NCI-H146 (cell line): ENCODE data around the gene WWOX.
"Not testable (repeated sequence)": the region's sequence is repeated elsewhere in the genome, so short reads cannot be mapped to it uniquely, and the experiment has no call there.

ENCODE experiments used
- DNase-seq: peaks from one replicate; lab custom pipeline; 2025; lab: John Stamatoyannopoulos, UW

Gene WWOX

GRCh38 chr16:78501744-78502143 lies 402.3 kb downstream of the WWOX start:
- DNase-seq: no peak

- DNase-seq: no peak
Observed at GRCh38 chr16:78502812-78503350, 403.4 kb downstream of the WWOX start.

DNA sequence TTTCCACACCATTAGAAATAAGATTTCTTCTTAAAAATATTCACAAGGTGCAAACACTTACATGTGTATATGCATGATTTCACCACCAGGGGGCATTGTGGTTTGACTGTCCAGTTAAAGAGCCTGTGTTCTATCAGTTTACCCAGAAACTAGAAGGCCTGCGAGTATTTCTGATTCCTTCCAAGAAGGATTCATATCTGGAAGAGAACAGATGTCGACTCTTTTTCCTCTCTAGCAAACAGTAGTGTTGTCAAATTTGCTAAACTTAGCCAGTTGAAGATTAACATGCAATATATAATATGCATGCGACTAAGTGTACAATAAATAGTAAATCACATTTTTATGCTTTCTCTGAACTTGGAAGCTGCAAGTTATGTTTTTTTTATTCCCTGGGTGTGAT lies 404.1 kb downstream of the WWOX start:
- DNase-seq: peak; percentile 71

DNA sequence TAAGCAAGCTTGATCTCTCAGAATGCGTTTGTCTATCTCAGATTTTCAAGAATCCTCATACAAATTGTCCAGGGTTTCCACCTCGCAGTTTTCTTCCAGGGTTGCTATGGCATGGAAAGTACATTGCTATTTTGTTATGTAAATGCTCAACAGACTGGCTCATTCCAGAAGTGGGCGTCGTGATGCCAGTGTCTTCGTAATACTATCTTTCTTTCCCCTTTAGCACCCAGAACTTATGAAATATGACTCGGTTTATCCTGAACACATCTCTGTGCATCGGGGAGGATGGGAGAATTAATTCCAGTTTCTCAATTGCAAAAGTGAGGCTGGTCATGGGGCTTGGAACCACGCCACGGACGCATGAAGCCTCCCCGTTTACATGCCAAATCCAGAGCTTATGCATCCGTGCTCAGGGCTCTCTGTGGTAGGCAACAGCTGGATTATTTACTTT lies 405.0 kb downstream of the WWOX start:
- no peak for DNase-seq

DNA sequence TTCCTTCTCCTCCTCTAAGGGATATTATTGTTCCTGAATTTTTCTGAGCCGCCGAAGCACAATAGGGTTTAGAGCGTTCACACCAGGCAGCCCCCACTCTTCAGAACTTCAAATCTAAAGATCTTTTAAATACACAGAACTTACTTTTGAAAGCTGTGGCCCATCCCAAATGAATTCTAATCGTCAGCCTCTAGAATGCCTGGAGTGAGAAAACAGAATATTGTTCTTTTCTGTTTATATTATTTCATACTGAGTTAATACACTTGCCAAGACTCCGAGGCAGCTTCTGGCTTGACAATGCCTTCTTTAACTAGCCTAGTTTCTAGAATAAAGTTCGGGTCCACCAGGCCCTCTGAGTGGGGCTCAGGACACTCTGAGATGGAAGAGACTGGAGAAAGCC lies 405.6 kb downstream of the WWOX start:
- no peak for DNase-seq

DNA sequence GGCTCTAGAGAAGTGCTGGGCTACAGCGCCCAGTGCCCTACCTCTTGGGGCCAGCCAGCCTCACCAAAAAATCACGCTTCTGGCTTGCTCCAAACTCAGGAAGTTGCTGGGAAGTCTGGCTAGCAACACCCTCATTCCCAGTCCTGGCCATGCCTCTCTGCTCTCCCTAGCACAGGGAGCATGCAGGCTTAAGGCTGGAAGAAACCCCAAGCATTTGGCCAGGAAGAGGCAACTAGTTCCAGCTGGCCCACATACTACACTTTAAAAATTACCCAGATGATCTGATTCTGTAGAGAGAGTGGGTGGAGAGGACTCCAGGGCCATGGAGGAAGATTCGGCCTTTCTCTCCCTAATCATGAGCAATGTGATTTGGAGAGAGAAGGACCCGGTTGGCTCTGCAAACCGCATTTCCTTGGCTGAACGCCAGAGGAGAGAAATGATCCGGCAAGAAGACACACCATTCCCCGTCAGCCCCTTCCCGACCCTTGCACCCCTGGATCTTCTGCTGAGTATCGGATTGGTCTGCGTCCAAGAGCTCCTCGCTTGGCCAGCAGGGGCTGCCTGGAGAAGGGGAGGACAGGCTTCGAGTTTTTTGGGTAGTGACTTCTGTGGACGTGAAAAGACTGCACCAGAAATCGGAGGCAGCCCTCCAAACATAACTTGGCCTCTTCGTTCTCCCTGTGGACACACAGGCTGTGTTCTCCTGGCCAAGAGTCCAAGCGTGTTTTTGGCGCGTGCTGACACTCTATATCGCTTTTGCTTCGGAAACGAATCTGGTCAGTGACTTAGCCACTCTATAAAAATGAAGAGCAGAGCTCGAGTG lies 406.3 kb downstream of the WWOX start:
- DNase-seq: no peak

DNA sequence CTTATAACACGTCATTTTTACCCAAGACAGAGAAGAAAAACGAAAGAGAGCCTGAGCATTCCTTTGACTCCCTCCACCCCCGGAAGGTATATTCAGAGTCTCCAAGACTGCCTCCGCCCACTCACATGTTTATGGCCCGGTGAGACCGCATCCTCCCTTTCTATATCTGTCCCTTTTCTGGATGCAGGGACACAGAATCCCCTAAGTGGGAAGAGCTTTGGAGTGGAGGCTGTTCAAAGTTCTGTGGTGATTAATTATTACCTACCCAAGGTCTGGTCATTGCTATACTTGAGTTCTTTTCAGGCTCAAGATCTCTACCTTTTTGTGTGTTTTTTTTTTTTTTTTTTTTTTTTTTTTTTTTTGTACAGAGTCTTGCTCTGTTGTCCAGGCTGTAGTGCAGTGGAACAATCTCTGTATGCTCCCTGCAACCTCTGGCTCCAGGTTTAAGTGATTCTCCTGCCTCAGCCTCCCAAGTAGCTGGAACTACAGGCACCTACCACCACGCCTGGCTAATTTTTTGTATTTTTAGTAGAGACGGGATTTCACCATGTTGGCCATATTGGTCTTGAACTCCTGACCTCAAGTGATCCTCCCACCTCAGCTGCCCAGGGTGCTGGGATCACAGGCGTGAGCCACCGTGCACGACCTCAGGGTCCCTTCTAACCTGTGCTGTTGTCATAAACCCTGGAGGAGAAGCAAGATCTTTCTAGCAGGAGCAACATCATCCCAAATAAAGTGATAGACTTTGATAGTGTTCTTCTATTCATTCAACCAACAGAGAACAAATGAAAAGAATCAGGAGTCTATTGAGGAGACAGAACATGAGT lies 407.1 kb downstream of the WWOX start:
- DNase-seq: no peak

GRCh38 chr16:78507576-78507975 lies 408.1 kb downstream of the WWOX start:
- no peak for DNase-seq

DNA sequence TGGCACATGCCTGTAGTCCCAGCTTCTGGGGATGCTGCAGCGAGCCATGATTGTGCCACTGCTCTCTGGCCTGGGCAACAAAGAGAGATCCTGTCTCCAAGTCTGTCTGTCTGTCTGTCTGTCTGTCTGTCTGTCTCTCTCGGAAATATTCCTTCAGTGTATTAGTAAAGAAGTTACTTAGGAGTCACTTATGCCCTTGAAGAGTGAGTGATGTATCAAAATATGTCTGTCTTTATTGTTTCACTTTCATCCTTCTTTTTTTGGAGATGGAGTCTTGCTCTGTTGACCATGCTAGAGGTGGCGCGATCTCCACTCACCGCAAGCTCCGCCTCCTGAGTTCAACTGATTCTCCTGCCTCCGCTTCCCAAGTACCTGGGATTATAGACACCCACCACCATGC lies 410.5 kb downstream of the WWOX start:
- no peak for DNase-seq

DNA sequence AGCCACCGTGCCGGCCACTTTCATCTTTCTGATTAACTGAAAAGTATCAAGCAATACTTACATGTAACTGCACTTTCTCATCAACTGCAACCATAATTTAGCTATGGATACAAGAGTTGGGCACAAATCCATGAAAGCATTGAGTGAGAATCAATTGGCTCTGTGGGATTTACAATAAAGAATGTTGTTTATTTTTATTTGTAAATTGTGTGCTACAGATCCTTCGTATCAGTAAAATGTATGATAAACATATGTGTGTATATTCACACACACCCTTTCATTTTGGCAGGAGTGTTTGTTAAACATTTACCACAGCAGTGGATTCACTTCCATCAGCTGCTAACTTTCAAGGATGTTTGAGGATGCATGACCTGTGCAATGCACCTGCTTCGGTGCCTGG lies 411.0 kb downstream of the WWOX start:
- no peak for DNase-seq

- DNase-seq: no peak
Observed at GRCh38 chr16:78513838-78514237, 414.4 kb downstream of the WWOX start.

DNA sequence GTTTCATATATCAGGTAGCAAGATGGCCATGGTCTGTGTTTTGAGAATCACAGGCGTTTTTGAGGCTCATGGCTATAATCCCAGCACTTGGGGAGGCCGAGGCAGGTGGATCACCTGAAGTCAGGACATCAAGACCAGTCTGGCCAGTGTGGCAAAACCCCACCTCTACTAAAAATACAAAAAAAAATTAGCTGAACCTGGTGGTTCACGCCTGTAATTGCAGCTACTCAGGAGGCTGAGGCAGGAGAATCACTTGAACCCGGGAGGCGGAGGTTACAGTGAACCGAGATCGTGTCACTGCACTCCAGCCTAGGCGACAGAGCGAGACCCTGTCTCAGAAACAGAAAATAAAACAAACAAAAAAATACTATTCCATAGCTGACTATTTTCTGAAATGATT lies 415.4 kb downstream of the WWOX start:
- DNase-seq: not testable (repeated sequence)

GRCh38 chr16:78515421-78515820 lies 416.0 kb downstream of the WWOX start:
- DNase-seq: no peak

- DNase-seq: no peak
Observed at GRCh38 chr16:78516006-78516736, 416.7 kb downstream of the WWOX start.

- DNase-seq: no peak
Observed at GRCh38 chr16:78519896-78520295, 420.4 kb downstream of the WWOX start.

DNA sequence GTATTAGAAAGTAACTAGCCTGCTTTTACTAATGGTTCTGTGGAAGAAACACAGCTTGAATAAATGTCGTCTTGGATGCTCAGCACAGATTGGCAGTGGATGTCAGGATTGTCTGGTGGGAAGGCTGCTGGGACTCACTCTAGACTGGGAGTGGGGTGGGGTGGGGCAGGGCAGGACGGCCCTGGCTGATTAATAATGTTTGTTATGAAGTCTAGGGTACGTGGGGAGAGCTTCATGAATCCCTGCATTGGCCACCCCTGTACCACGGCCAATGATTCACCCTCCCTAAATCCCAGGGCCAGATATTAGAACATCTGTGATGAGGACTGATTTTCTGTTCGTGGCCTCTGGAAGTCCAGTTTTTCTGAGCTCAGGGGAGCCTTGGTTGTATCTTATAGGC lies 421.0 kb downstream of the WWOX start:
- DNase-seq: no peak

- DNase-seq: no peak
Observed at GRCh38 chr16:78522327-78522726, 422.9 kb downstream of the WWOX start.

DNA sequence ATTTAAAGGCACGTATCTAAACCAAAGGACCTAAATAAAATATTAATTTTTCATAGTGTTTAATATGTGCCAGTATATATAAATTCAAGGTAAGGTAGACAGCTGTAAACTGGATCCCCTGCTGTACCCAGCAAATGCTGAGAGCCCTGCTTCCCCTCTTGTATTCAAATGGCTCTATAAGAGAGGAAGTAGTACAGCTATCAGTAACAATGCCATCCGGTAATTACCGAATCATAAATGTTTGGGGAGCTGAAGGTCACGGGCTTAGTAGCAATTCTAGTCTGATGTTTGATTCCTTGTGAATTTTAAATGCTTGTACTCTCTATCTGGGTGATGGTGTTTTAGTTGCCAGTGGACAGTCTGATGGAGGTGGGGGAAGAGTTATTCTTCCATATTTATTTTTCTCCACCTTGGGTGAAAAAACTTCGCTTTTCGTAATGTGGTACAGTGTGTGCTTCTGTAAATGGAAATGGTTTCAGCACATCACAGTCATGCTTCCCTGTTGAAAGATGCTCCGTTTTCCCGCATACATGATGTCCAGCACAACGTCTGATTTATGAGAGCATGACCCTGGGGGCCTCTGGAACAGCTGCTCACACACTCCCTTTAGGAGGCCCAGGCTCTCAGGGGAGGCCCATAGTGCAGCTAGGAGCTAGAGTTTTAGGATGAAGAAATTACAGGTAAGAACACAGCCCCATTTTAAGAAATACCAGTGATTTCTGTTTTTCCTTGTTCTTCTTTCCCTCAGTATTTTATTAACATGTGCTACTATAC lies 423.9 kb downstream of the WWOX start:
- peak; percentile 87 for DNase-seq

DNA sequence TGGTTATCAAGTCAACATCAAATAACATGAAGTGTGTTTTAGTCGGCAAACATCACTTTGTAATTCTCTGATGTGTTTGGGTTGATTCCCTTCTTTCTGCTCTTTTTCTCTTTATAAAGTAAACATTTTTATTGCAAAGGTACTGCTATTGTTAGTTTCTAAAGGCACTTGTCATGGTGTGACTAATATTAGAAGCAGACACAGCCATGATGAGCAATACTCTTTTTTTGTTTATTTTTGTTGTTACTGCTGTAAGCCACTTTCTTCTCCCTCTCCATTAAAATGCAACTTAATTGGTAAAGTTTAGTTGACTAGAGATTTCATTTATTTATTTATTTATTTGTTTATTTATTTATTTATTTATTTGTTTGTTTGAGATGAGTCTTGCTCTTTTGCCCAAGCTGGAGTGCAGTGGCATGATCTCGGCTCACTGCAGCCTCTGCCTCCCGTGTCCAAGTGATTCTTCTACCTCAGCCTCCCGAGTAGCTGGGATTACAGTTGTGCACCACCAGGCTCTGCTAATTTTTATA lies 424.7 kb downstream of the WWOX start:
- no peak for DNase-seq

DNA sequence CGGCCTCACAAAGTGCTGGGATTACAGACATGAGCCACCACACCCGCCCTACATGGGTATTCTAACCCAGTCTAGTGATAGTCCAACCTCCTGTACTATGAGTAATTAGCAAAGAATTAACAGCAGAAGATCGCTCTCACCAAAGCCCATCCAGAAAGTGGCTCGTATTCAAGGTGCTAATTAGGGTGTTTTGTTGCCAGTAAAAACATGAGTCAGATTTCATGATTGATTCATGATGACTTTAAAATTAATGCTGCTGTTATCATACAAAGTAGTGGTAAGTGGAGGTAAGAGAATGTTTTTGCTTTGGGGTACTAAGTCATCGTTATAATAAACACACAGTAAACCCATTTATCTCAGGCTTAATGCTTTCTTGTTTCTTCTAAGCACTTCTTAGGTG lies 428.8 kb downstream of the WWOX start:
- no peak for DNase-seq

- no peak for DNase-seq
Observed at GRCh38 chr16:78529881-78530280, 430.4 kb downstream of the WWOX start.
